ENCODE results near the gene TM4SF18.

TM4SF18 gene

DNA sequence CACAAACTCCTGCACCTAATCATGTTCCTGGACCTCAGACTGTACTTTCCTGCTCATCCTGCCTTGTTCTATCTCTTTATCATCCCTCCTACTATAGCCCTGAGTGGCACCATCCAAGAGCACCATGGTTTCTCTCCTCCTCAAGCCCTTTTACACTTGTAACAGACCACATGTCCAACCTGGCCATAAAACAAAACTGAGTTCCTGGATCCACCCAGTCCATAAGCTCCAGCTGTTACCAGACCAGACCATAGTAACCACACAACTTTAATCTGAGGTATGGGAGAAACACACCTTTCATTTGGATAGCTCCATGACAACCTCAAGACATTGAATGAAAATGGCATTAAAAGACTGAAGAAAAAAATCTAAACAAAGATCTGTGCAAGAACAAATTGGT is 9.1 kb downstream of the TM4SF18 start:
- Histone ChIP-seq H3K27ac (ENCODE audit: extremely low read depth, low read depth, low read length) (no peak overlapping the region), H3K36me3 (ENCODE audit: control insufficient read depth in 2 of 2, insufficient read depth in 1 of 2, low read length in 2 of 2) (no peaks in the 10 kb centered on the region), H3K9me3 (ENCODE audit: control insufficient read depth, insufficient read depth, low read depth, low read length) (no peaks in the 10 kb centered on the region), H3K4me3 (ENCODE audit: low read depth, low read length) (no peak overlapping the region), H3K4me1 (ENCODE audit: control insufficient read depth, insufficient read depth, low read length) (no peaks in the 10 kb centered on the region)
- TF ChIP-seq, protein P1, sequence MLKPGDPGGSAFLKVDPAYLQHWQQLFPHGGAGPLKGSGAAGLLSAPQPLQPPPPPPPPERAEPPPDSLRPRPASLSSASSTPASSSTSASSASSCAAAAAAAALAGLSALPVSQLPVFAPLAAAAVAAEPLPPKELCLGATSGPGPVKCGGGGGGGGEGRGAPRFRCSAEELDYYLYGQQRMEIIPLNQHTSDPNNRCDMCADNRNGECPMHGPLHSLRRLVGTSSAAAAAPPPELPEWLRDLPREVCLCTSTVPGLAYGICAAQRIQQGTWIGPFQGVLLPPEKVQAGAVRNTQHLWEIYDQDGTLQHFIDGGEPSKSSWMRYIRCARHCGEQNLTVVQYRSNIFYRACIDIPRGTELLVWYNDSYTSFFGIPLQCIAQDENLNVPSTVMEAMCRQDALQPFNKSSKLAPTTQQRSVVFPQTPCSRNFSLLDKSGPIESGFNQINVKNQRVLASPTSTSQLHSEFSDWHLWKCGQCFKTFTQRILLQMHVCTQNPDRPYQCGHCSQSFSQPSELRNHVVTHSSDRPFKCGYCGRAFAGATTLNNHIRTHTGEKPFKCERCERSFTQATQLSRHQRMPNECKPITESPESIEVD (tag by site-specific recombination; IDR thresholded peaks at IDR 0.05): no peak
- TF ChIP-seq ZNF76 (tag by site-specific recombination; IDR thresholded peaks at IDR 0.05; ENCODE audit: borderline replicate concordance, low read depth): no peak
- no peak for TF ChIP-seq ZNF837 (tag by site-specific recombination; IDR thresholded peaks at IDR 0.05)
- no peak for TF ChIP-seq ZNF785 (tag by site-specific recombination; IDR thresholded peaks at IDR 0.05)
- no peak for TF ChIP-seq ZNF138 (tag by site-specific recombination; IDR thresholded peaks at IDR 0.05; ENCODE audit: borderline replicate concordance)
- TF ChIP-seq ZIC2 (tag by site-specific recombination; IDR thresholded peaks at IDR 0.05): no peak
- TF ChIP-seq, protein P2, sequence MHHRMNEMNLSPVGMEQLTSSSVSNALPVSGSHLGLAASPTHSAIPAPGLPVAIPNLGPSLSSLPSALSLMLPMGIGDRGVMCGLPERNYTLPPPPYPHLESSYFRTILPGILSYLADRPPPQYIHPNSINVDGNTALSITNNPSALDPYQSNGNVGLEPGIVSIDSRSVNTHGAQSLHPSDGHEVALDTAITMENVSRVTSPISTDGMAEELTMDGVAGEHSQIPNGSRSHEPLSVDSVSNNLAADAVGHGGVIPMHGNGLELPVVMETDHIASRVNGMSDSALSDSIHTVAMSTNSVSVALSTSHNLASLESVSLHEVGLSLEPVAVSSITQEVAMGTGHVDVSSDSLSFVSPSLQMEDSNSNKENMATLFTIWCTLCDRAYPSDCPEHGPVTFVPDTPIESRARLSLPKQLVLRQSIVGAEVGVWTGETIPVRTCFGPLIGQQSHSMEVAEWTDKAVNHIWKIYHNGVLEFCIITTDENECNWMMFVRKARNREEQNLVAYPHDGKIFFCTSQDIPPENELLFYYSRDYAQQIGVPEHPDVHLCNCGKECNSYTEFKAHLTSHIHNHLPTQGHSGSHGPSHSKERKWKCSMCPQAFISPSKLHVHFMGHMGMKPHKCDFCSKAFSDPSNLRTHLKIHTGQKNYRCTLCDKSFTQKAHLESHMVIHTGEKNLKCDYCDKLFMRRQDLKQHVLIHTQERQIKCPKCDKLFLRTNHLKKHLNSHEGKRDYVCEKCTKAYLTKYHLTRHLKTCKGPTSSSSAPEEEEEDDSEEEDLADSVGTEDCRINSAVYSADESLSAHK (tag by site-specific recombination; IDR thresholded peaks at IDR 0.05): no peak
- TF ChIP-seq, protein P3, sequence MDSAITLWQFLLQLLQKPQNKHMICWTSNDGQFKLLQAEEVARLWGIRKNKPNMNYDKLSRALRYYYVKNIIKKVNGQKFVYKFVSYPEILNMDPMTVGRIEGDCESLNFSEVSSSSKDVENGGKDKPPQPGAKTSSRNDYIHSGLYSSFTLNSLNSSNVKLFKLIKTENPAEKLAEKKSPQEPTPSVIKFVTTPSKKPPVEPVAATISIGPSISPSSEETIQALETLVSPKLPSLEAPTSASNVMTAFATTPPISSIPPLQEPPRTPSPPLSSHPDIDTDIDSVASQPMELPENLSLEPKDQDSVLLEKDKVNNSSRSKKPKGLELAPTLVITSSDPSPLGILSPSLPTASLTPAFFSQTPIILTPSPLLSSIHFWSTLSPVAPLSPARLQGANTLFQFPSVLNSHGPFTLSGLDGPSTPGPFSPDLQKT (IDR thresholded peaks at IDR 0.05; ENCODE audit: borderline replicate concordance, low read depth, low read length): no peak
- no peak for TF ChIP-seq HOXA7 (CRISPR knock-in tag; IDR thresholded peaks at IDR 0.05; ENCODE audit: borderline replicate concordance)
- no peak for TF ChIP-seq ZNF274 (IDR thresholded peaks at IDR 0.05; ENCODE audit: low read length)
- TF ChIP-seq ZNF274 (tag by site-specific recombination; IDR thresholded peaks at IDR 0.05; ENCODE audit: borderline replicate concordance): no peak
- TF ChIP-seq ZNF394 (tag by site-specific recombination; IDR thresholded peaks at IDR 0.05; ENCODE audit: borderline replicate concordance): no peak
- no peak for TF ChIP-seq ZNF792 (tag by site-specific recombination; IDR thresholded peaks at IDR 0.05)
- no peak for TF ChIP-seq ZNF2 (tag by site-specific recombination; IDR thresholded peaks at IDR 0.05)
- TF ChIP-seq ZNF521 (tag by site-specific recombination; IDR thresholded peaks at IDR 0.05): no peak
- no peak for TF ChIP-seq WT1 (tag by site-specific recombination; IDR thresholded peaks at IDR 0.05)
- CTCF ChIA-PET: interaction anchor here (0.6 to 1.4 kb wide), 4 partner anchors 10 to 362 kb away, joined by 3 to 4 read pairs (median 4); no protein-coding TSS in a partner anchor
- POLR2A ChIA-PET: no interaction called here

DNA sequence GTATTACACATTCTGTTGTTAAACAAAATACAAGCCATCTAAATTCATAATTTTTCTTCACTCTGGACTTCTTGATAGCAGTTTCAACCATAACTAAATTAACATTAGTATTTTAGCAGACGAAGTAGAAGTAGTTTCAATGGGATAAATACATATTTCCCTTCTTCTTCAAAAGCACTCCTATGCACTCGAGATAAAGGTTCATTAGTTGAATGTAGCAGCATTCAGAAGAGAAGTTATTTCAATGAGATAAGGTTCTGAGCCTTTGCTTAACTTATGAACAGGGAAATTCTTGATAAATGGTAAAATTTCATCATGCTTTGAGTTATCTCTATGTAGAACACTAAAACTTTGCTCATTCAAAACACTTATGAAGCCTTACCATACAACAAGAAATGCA is 11.8 kb downstream of the TM4SF18 start:
- ChIA-PET CTCF (no interaction called here), POLR2A (no interaction called here)
- no peaks in the 10 kb centered on the region for H3K9me3 ChIP-seq (ENCODE audit: control insufficient read depth, insufficient read depth, low read depth, low read length)
- H3K4me1 ChIP-seq (ENCODE audit: control insufficient read depth, insufficient read depth, low read length): no peaks in the 10 kb centered on the region
- H3K27ac ChIP-seq (ENCODE audit: extremely low read depth, low read depth, low read length): no peak overlapping the region
- no peak overlapping the region for H3K4me3 ChIP-seq (ENCODE audit: low read depth, low read length)
- no peak for TF ChIP-seq ZXDB (tag by site-specific recombination; IDR thresholded peaks at IDR 0.05)
- TF ChIP-seq HOXC10 (CRISPR knock-in tag; IDR thresholded peaks at IDR 0.05): no peak
- no peak for TF ChIP-seq ZNF175 (tag by site-specific recombination; IDR thresholded peaks at IDR 0.05)
- no peak for TF ChIP-seq ZNF239 (tag by site-specific recombination; IDR thresholded peaks at IDR 0.05)
- no peak for TF ChIP-seq ZNF274 (IDR thresholded peaks at IDR 0.05; ENCODE audit: low read length)
- no peak for TF ChIP-seq ZNF274 (tag by site-specific recombination; IDR thresholded peaks at IDR 0.05; ENCODE audit: borderline replicate concordance)
- no peak for TF ChIP-seq ZNF76 (tag by site-specific recombination; IDR thresholded peaks at IDR 0.05; ENCODE audit: borderline replicate concordance, low read depth)
- TF ChIP-seq IKZF3 (tag by site-specific recombination; IDR thresholded peaks at IDR 0.05): no peak
- H3K36me3 ChIP-seq (ENCODE audit: control insufficient read depth in 2 of 2, insufficient read depth in 1 of 2, low read length in 2 of 2): no peaks in the 10 kb centered on the region

All from HEK293 (cell line).